GM23248 (cell line): Measurements from ENCODE around the gene UTS2R.

Experiments
- EZH2 ChIP-seq: fragments of 200-600 bp; sonication (generic); IDR thresholded peaks from 2 replicates; pipeline ENCODE4 v1.6.1; 2018; ENCODE audit warnings: antibody characterized with exemption, mild to moderate bottlenecking; ENCODE audit not compliant: insufficient read depth, poor library complexity, severe bottlenecking
- EZH2phosphoT487 ChIP-seq: fragments of 200-600 bp; sonication (generic); IDR thresholded peaks from 2 replicates; pipeline ENCODE4 v1.6.1; 2018; ENCODE audit warnings: antibody characterized with exemption, moderate library complexity, mild to moderate bottlenecking, low read depth; ENCODE audit not compliant: insufficient read depth

GRCh38 chr17:82351254-82351712 is 20.3 kb upstream of the UTS2R start:
- no peak for TF ChIP-seq EZH2
- no peak for TF ChIP-seq EZH2phosphoT487
